Common myeloid progenitor, CD34-positive (primary cell): ENCODE measurements around the gene COL4A2.
A peak's percentile ranks its signal among the peaks of the same experiment; 100 is the strongest.
"Not testable (repeated sequence)": the region's sequence is repeated elsewhere in the genome, so short reads cannot be mapped to it uniquely, and the experiment has no call there.

Source experiments
- CTCF ChIA-PET: fragments of 350-600 bp; sonication (Branson Sonifier 250); formaldehyde crosslinking; loops from one replicate; lab custom pipeline; 2021; ENCODE audit warnings: antibody characterized with exemption; lab: Charles Lee
- POLR2A ChIA-PET: fragments of 350-600 bp; sonication (Branson Sonifier 250); formaldehyde crosslinking; loops from one replicate; lab custom pipeline; 2021; ENCODE audit warnings: antibody characterized with exemption; lab: Charles Lee
- DNase-seq, 3 donors: peaks; one replicate each; pipeline versions ENCODE4 v3.0.0 to v3.0.0-alpha.2; 2013
- H3K27ac ChIP-seq, 2 experiments: 1 replicate in 1 of 2; 2 replicates in 1 of 2; pipeline ENCODE4 v1.7.0; 2013; ENCODE audit warnings: inconsistent platforms in 2 of 2, low read length in 2 of 2, mild to moderate bottlenecking in 2 of 2, low read depth in 1 of 2, moderate library complexity in 1 of 2; ENCODE audit not compliant: severe bottlenecking in 2 of 2, insufficient read depth in 1 of 2, poor library complexity in 1 of 2
- H3K27me3 ChIP-seq, 5 experiments: replicated peaks in 2 of 5; 1 replicate in 3 of 5; 2 replicates in 2 of 5; pipeline versions ENCODE4 v1.6.1 to v1.7.0; 2013; ENCODE audit warnings: low read length in 4 of 5, mild to moderate bottlenecking in 2 of 5, moderate library complexity in 2 of 5, inconsistent platforms in 1 of 5; ENCODE audit not compliant: insufficient read depth in 5 of 5, control insufficient read depth in 4 of 5
- H3K36me3 ChIP-seq, 4 experiments: 1 replicate in 2 of 4; 2 replicates in 2 of 4; pipeline versions ENCODE4 v1.6.1 to v1.7.0; 2013; ENCODE audit warnings: low read length in 3 of 4, control low read depth in 1 of 4, mild to moderate bottlenecking in 1 of 4; ENCODE audit not compliant: control insufficient read depth in 4 of 4, insufficient read depth in 4 of 4
- H3K4me1 ChIP-seq, 4 experiments: 1 replicate in 3 of 4; 2 replicates in 1 of 4; pipeline versions ENCODE4 v1.6.1 to v1.7.1; 2013; ENCODE audit warnings: low read length in 3 of 4, mild to moderate bottlenecking in 3 of 4, control low read depth in 1 of 4, inconsistent platforms in 1 of 4, moderate library complexity in 1 of 4; ENCODE audit not compliant: control insufficient read depth in 4 of 4, insufficient read depth in 4 of 4; ENCODE audit errors: control extremely low read depth in 1 of 4
- H3K4me3 ChIP-seq, 7 experiments: 1 replicate in 4 of 7; 2 replicates in 3 of 7; pipeline versions ENCODE4 v1.5.1 to v1.7.0; 2013; ENCODE audit warnings: mild to moderate bottlenecking in 7 of 7, low read length in 6 of 7, moderate library complexity in 6 of 7, inconsistent platforms in 2 of 7, low read depth in 2 of 7, control low read depth in 1 of 7; ENCODE audit not compliant: insufficient read depth in 4 of 7, control insufficient read depth in 1 of 7; ENCODE audit errors: extremely low read depth in 1 of 7
- H3K9me3 ChIP-seq, 5 experiments: 1 replicate in 4 of 5; 2 replicates in 1 of 5; pipeline versions ENCODE4 v1.6.1 to v1.7.1; 2013; ENCODE audit warnings: low read length in 4 of 5, mild to moderate bottlenecking in 2 of 5, inconsistent platforms in 1 of 5, low read depth in 1 of 5, moderate library complexity in 1 of 5; ENCODE audit not compliant: control insufficient read depth in 4 of 5, insufficient read depth in 2 of 5; ENCODE audit errors: control extremely low read depth in 1 of 5
- WGBS: methylation state at CpG from one replicate; pipeline ENCODE4 v1.1.5; 2013; ENCODE audit not compliant: insufficient coverage; 5-methylcytosine and 5-hydroxymethylcytosine counted together

COL4A2 gene

GRCh38 chr13:110531671-110532083 is 224.6 kb downstream of the COL4A2 start:
- H3K27me3 ChIP-seq = no peaks in the 10 kb centered on the region
- H3K27ac ChIP-seq = no peak overlapping the region
- CTCF ChIA-PET = interaction anchor here (1.4 kb wide), 1 partner anchor 11 kb away, joined by 5 read pairs; no protein-coding TSS in a partner anchor
- peaks cover 0 to 9% (median 5%) of the 10 kb centered on the region in 4 experiments for H3K4me1 ChIP-seq
- H3K4me3 ChIP-seq = no peak overlapping the region
- DNase-seq = no peak
- WGBS = 91% methylated on average over 8 of the region's 9 CpGs
- H3K36me3 ChIP-seq = no peaks in the 10 kb centered on the region
- POLR2A ChIA-PET = no interaction called here
- H3K9me3 ChIP-seq = peaks cover 0 to 8% (median 0%) of the 10 kb centered on the region in 5 experiments

- CTCF ChIA-PET = interaction anchor here (1.4 kb wide), 1 partner anchor 11 kb away, joined by 5 read pairs; no protein-coding TSS in a partner anchor
- POLR2A ChIA-PET, H3K4me3 ChIP-seq, H3K27me3 ChIP-seq, DNase-seq, H3K27ac ChIP-seq, H3K9me3 ChIP-seq, H3K36me3 ChIP-seq: not testable (repeated sequence)
- peaks cover 2 to 14% (median 10%) of the 10 kb centered on the region in 4 experiments for H3K4me1 ChIP-seq
- 80% methylated on average over 1 of the region's 2 CpGs for WGBS
Measured at GRCh38 chr13:110532258-110532657, 225.2 kb downstream of the COL4A2 start.

- no peaks in the 10 kb centered on the region for H3K36me3 ChIP-seq
- H3K27ac ChIP-seq = no peak overlapping the region
- no peaks in the 10 kb centered on the region for H3K27me3 ChIP-seq
- CTCF ChIA-PET = interaction anchor here (1.4 kb wide), 1 partner anchor 23 kb away, joined by 3 read pairs; no protein-coding TSS in a partner anchor
- DNase-seq = no peak
- POLR2A ChIA-PET = interaction anchor here (0.6 kb wide), 1 partner anchor 59 kb away, joined by 4 read pairs; no protein-coding TSS in a partner anchor
- no peak overlapping the region for H3K4me3 ChIP-seq
- H3K4me1 ChIP-seq = peaks cover 5 to 24% (median 20%) of the 10 kb centered on the region in 4 experiments
- peaks cover 0 to 8% (median 0%) of the 10 kb centered on the region in 5 experiments for H3K9me3 ChIP-seq
- 91% methylated on average over 11 of the region's 16 CpGs for WGBS
Measured at GRCh38 chr13:110533771-110534670, 226.9 kb downstream of the COL4A2 start.

GRCh38 chr13:110535526-110535925 is 228.4 kb downstream of the COL4A2 start:
- H3K27ac ChIP-seq = no peak overlapping the region
- ChIA-PET POLR2A (no interaction called here), CTCF (interaction anchor here (1.4 to 1.5 kb wide), 2 partner anchors 25 to 80 kb away, joined by 3 to 5 read pairs; no protein-coding TSS in a partner anchor)
- peaks cover 0 to 8% (median 0%) of the 10 kb centered on the region in 5 experiments for H3K9me3 ChIP-seq
- no peaks in the 10 kb centered on the region for H3K27me3 ChIP-seq
- H3K4me1 ChIP-seq = peaks cover 5 to 24% (median 20%) of the 10 kb centered on the region in 4 experiments
- H3K4me3 ChIP-seq = no peak overlapping the region
- no peak for DNase-seq
- no peaks in the 10 kb centered on the region for H3K36me3 ChIP-seq
- 93% methylated on average over 7 of the region's 11 CpGs for WGBS

GRCh38 chr13:110536006-110536693 is 229.1 kb downstream of the COL4A2 start:
- WGBS = 81% methylated on average over 10 of the region's 18 CpGs
- H3K27ac ChIP-seq = no peak overlapping the region
- DNase-seq = peak; percentile 36 to 76 (median 71)
- CTCF ChIA-PET = interaction anchor here (1.0 to 1.5 kb wide), 4 partner anchors 13 to 80 kb away, joined by 3 to 5 read pairs (median 3); no protein-coding TSS in a partner anchor
- H3K9me3 ChIP-seq = peaks cover 0 to 2% (median 0%) of the 10 kb centered on the region in 5 experiments
- H3K4me3 ChIP-seq = no peak overlapping the region
- POLR2A ChIA-PET = no interaction called here
- no peaks in the 10 kb centered on the region for H3K36me3 ChIP-seq
- H3K27me3 ChIP-seq = no peaks in the 10 kb centered on the region
- peaks cover 5 to 24% (median 20%) of the 10 kb centered on the region in 4 experiments for H3K4me1 ChIP-seq

- DNase-seq = peak in 2 of 3 donors; percentile 24 to 45
- Histone ChIP-seq H3K4me1 (peaks cover 5 to 24% (median 20%) of the 10 kb centered on the region in 4 experiments), H3K9me3 (no peaks in the 10 kb centered on the region), H3K27ac (no peak overlapping the region), H3K27me3 (no peaks in the 10 kb centered on the region), H3K36me3 (no peaks in the 10 kb centered on the region), H3K4me3 (no peak overlapping the region)
- CTCF ChIA-PET = no interaction called here
- POLR2A ChIA-PET = interaction anchor here (1.3 kb wide), 1 partner anchor 28 kb away, joined by 3 read pairs; no protein-coding TSS in a partner anchor
- 8% methylated on average over 2 of the region's 5 CpGs for WGBS
Measured at GRCh38 chr13:110538632-110539031, 231.5 kb downstream of the COL4A2 start.
